Endothelial cell of umbilical vein (primary cell): ENCODE results near the gene NADSYN1. TPM values are rescaled to one million over a fixed set of nuclear protein-coding genes. Genes with fewer than 3 reads are reported as not detected.

Experiments used
- BruUV-seq: library from RNA; stranded (reverse); fragments of 400-500 nt; replicated peaks from 2 replicates; lab custom pipeline; 2021; lab: Mats Ljungman, UMichigan
- CTCF ChIA-PET: fragments of 300-600, 350-600 bp; sonication (Branson Sonifier 250); formaldehyde crosslinking; loops from one replicate; lab custom pipeline; 2021; ENCODE audit warnings: antibody characterized with exemption, inconsistent platforms; lab: Charles Lee
- POLR2A ChIA-PET: fragments of 300-600, 350-600 bp; sonication (Branson Sonifier 250); formaldehyde crosslinking; loops from one replicate; lab custom pipeline; 2021; ENCODE audit warnings: antibody characterized with exemption, inconsistent platforms; lab: Charles Lee
- DNase-seq: peaks from one replicate; pipeline ENCODE4 v3.0.0-alpha.2; 2011; ENCODE audit warnings: low read depth, low spot score
- FAIRE-seq: peaks from 2 replicates; lab custom pipeline; 2011; peaks lifted over from hg19 to GRCh38; lab: Jason Lieb, UNC
- H2AFZ ChIP-seq: 2 replicates; pipeline ENCODE4 v1.6.0; 2012; ENCODE audit warnings: low read depth, low read length, control low read depth, inconsistent platforms
- H3K27ac ChIP-seq: 2 replicates; pipeline ENCODE4 v1.5.1; 2011; ENCODE audit warnings: low read depth, mild to moderate bottlenecking, control low read depth, low read length, moderate library complexity; ENCODE audit not compliant: insufficient read depth
- H3K27me3 ChIP-seq, 2 experiments: 2 replicates each; pipeline versions ENCODE4 v1.6.0 to v1.6.1; 2011; ENCODE audit warnings: low read length in 2 of 2, mixed read lengths in 1 of 2; ENCODE audit not compliant: control insufficient read depth in 2 of 2, insufficient read depth in 2 of 2
- H3K36me3 ChIP-seq, 2 experiments: 2 replicates in 1 of 2; 3 replicates in 1 of 2; pipeline ENCODE4 v1.5.1; 2011; ENCODE audit warnings: low read length in 2 of 2, mild to moderate bottlenecking in 1 of 2, moderate library complexity in 1 of 2; ENCODE audit not compliant: control insufficient read depth in 2 of 2, insufficient read depth in 2 of 2; ENCODE audit errors: extremely low read depth in 1 of 2
- H3K4me1 ChIP-seq: 3 replicates; pipeline ENCODE4 v1.5.1; 2011; ENCODE audit warnings: mild to moderate bottlenecking, low read length; ENCODE audit not compliant: control insufficient read depth, insufficient read depth; ENCODE audit errors: extremely low read depth
- H3K4me2 ChIP-seq: 2 replicates; pipeline ENCODE4 v1.6.1; 2011; ENCODE audit warnings: low read length, control low read depth, mixed read lengths; ENCODE audit not compliant: insufficient read depth
- H3K4me3 ChIP-seq, 3 experiments: fragments of 200-600 bp in 1 of 3; sonication (generic), shearing (Covaris generic) in 1 of 3; replicated peaks in 1 of 3; 2 replicates each; pipeline ENCODE4 v1.5.1; 2011 to 2016; ENCODE audit warnings: control low read depth in 3 of 3, low read length in 3 of 3, mild to moderate bottlenecking in 2 of 3, inconsistent platforms in 1 of 3, low read depth in 1 of 3, moderate library complexity in 1 of 3; ENCODE audit not compliant: insufficient read depth in 1 of 3
- H3K79me2 ChIP-seq: 2 replicates; pipeline ENCODE4 v1.6.0; 2012; ENCODE audit warnings: low read length, inconsistent platforms; ENCODE audit not compliant: control insufficient read depth, insufficient read depth
- H3K9ac ChIP-seq: replicated peaks from 2 replicates; pipeline ENCODE3; 2011; ENCODE audit warnings: low read length, control low read depth; ENCODE audit not compliant: insufficient read depth; ENCODE audit errors: extremely low read depth
- H3K9me1 ChIP-seq: replicated peaks from 3 replicates; pipeline ENCODE4 v1.6.0; 2011; ENCODE audit warnings: mild to moderate bottlenecking, low read length; ENCODE audit not compliant: control insufficient read depth, insufficient read depth; ENCODE audit errors: extremely low read depth
- H3K9me3 ChIP-seq: replicated peaks from 2 replicates; pipeline ENCODE4 v1.5.1; 2012; ENCODE audit warnings: low read length, inconsistent platforms; ENCODE audit not compliant: control insufficient read depth, insufficient read depth
- H4K20me1 ChIP-seq: replicated peaks from 2 replicates; pipeline ENCODE3; 2011; ENCODE audit warnings: mild to moderate bottlenecking, low read length; ENCODE audit not compliant: control insufficient read depth, insufficient read depth; ENCODE audit errors: extremely low read depth
- CTCF ChIP-seq, 2 donors: IDR thresholded peaks; 1 replicate in 1 of 2; 2 replicates in 1 of 2; pipeline ENCODE4 v1.5.1; 2011; ENCODE audit warnings: low read length in 2 of 2, mild to moderate bottlenecking in 2 of 2, moderate library complexity in 2 of 2, control low read depth in 1 of 2, inconsistent platforms in 1 of 2, low read depth in 1 of 2; ENCODE audit not compliant: insufficient read depth in 1 of 2; ENCODE audit errors: extremely low read depth in 1 of 2
- EZH2 ChIP-seq: IDR thresholded peaks from 2 replicates; pipeline ENCODE4 v1.6.1; 2012; ENCODE audit warnings: borderline replicate concordance, low read depth, mild to moderate bottlenecking, moderate library complexity, low read length, inconsistent platforms; ENCODE audit not compliant: severe bottlenecking
- FOS ChIP-seq: IDR thresholded peaks from 2 replicates; pipeline ENCODE4 v1.6.1; 2011; ENCODE audit warnings: mild to moderate bottlenecking, low read length, moderate library complexity, borderline replicate concordance; ENCODE audit not compliant: insufficient read depth
- GATA2 ChIP-seq: IDR thresholded peaks from 2 replicates; pipeline ENCODE4 v1.7.0; 2011; ENCODE audit warnings: low read depth, mild to moderate bottlenecking, moderate library complexity, mixed read lengths, low read length; ENCODE audit not compliant: insufficient read length, insufficient read depth
- JUN ChIP-seq: IDR thresholded peaks from 2 replicates; pipeline ENCODE4 v1.6.1; 2011; ENCODE audit warnings: borderline replicate concordance, low read depth; ENCODE audit not compliant: insufficient read length, insufficient read depth
- MYC ChIP-seq: IDR thresholded peaks from one replicate; pipeline ENCODE4 v1.6.1; 2011; ENCODE audit warnings: mild to moderate bottlenecking, low read depth, low read length
- POLR2A ChIP-seq: IDR thresholded peaks from 2 replicates; pipeline ENCODE4 v1.6.1; 2012; ENCODE audit warnings: low read depth, mild to moderate bottlenecking, control low read depth, low read length
- POLR2AphosphoS5 ChIP-seq: IDR thresholded peaks from 2 replicates; pipeline ENCODE4 v1.6.1; 2012; ENCODE audit warnings: low read depth, mild to moderate bottlenecking, control low read depth, low read length, moderate library complexity; ENCODE audit not compliant: insufficient read depth
- dilution Hi-C: fragments of 300-500 bp; cut with MboI; formaldehyde crosslinking; loops from one replicate; pipeline ENCODE4 v1.15.0; 2019; ENCODE audit warnings: low sequenced_read_pairs; ENCODE audit not compliant: extremely low pct_ligation_motif_present
- intact Hi-C: fragments of 100-400 bp; cut with micrococcal nuclease; formaldehyde crosslinking; loops from one replicate; pipeline ENCODE4 v1.10.0; 2022
- polyA plus RNA-seq, 4 experiments: library from polyadenylated mRNA; depleted of rRNA in 3 of 4; stranded (reverse) in 3 of 4; unstranded in 1 of 4; fragments of >200 nt; gene quantifications; 2 replicates each; pipeline versions ENCODE4 v1.2.1 to v1.2.3, GENCODE V29; 2011 to 2012; ENCODE audit warnings: missing spikeins in 1 of 4
- total RNA-seq: library from RNA; stranded (reverse); gene quantifications from 2 replicates; pipeline ENCODE4 v1.2.3, GENCODE V29; 2021
- TF ChIP-seq, protein P1 (sequence below): IDR thresholded peaks from 2 replicates; pipeline ENCODE4 v1.6.1; 2011; ENCODE audit not compliant: insufficient read depth, insufficient read length

Gene NADSYN1
- total and polyA plus RNA-seq, 2 donors (not counting 3 experiments of a cell fraction or from before 2014, with no cell fraction given): 77.5 to 99.2 TPM

DNA sequence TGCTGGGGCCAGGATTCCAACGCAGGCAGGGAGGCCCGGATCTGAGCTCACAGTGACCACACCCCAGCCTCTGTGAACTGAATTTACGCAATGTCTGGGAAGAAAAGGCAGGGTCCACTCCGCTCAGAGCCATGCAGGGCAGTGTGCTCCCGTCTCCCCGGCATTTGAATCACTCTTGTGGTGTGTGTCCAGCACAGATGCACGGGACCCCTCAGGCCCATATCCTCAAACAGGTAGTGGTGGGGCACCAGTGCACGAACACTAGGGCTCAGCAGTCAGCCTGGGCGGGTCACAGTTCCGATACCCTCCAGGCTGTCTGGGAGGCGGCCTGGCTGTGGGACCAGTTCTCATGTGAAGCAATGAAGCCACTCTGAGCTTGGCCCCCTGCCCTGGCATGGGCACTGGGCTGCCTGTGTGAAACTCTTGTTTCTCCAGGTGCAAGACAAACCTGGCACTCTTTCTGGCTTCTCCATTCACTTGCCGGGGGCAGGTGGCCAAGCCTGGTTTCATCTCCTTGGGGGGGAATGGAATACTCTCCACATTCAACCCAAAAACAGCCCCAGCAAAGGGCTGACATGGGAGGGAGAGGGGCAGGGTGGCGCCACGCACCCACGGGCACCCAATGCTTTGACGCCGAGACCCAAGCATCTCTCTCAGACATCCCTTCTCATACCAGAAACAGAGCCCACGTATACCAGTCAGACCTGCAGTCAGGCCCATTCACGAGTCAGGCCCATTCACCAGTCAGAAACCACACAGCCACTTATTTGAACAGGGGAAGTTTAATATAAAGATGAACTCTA is 19.2 kb upstream of the NADSYN1 start:
- H3K79me2 ChIP-seq: no peaks in the 10 kb centered on the region
- no peaks in the 10 kb centered on the region for H4K20me1 ChIP-seq
- BruUV-seq: no TSS peak
- intact Hi-C loops: no loop called here
- peaks cover 0 to 24% of the 10 kb centered on the region in 2 experiments for H3K36me3 ChIP-seq
- no peak overlapping the region for H3K27ac ChIP-seq
- H2AFZ ChIP-seq: no peak overlapping the region
- H3K4me2 ChIP-seq: no peak overlapping the region
- FAIRE-seq (no peak), DNase-seq (no peak)
- no peaks in the 10 kb centered on the region for H3K9me3 ChIP-seq
- ChIA-PET CTCF (interaction anchor here (0.7 to 1.2 kb wide), 3 partner anchors 16 to 146 kb away, joined by 4 to 9 read pairs (median 4); no protein-coding TSS in a partner anchor), POLR2A (interaction anchor here (0.9 kb wide), 1 partner anchor 19 kb away, joined by 4 read pairs; the partner anchor contains the start of gene NADSYN1)
- TF ChIP-seq CTCF (IDR thresholded peaks at IDR 0.05; ENCODE audit: extremely low read depth in 1 of 2, insufficient read depth in 1 of 2, low read depth in 1 of 2, low read length in 2 of 2) (no peak), MYC (no peak), FOS (no peak), POLR2AphosphoS5 (no peak), EZH2 (no peak), JUN (no peak), GATA2 (no peak), POLR2A (no peak)
- TF ChIP-seq, protein P1, sequence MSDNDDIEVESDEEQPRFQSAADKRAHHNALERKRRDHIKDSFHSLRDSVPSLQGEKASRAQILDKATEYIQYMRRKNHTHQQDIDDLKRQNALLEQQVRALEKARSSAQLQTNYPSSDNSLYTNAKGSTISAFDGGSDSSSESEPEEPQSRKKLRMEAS: no peak
- dilution Hi-C loops: no loop called here
- no peak overlapping the region for H3K4me3 ChIP-seq
- H3K4me1 ChIP-seq: no peaks in the 10 kb centered on the region
- no peaks in the 10 kb centered on the region for H3K9me1 ChIP-seq
- no peak overlapping the region for H3K9ac ChIP-seq
- no peaks in the 10 kb centered on the region for H3K27me3 ChIP-seq
